ENCODE measurements around the gene CYTH1.

The CYTH1 gene

GRCh38 chr17:78777881-78778280 is 4.2 kb downstream of the CYTH1 start:
- H3K4me1 ChIP-seq (ENCODE audit: insufficient read depth, poor library complexity, severe bottlenecking), result peaks cover 17% of the 10 kb centered on the region
- no peaks in the 10 kb centered on the region for H3K27me3 ChIP-seq (ENCODE audit: insufficient read depth, poor library complexity, severe bottlenecking)
- H3K4me3 ChIP-seq (ENCODE audit: severe bottlenecking), result no peak overlapping the region
- H3K27ac ChIP-seq (ENCODE audit: poor library complexity, severe bottlenecking), result no peak overlapping the region
- H3K36me3 ChIP-seq (ENCODE audit: low read depth), result no peaks in the 10 kb centered on the region
- no peak for ATAC-seq (ENCODE audit: low read depth)
- no peaks in the 10 kb centered on the region for H3K9me3 ChIP-seq (ENCODE audit: severe bottlenecking)
- no peak for TF ChIP-seq CTCF (IDR thresholded peaks at IDR 0.05; ENCODE audit: poor library complexity, severe bottlenecking)
- no peak for DNase-seq (ENCODE audit: low spot score)

- Histone ChIP-seq H3K36me3 (ENCODE audit: low read depth) (no peaks in the 10 kb centered on the region), H3K4me1 (ENCODE audit: insufficient read depth, poor library complexity, severe bottlenecking) (peaks cover 8% of the 10 kb centered on the region), H3K9me3 (ENCODE audit: severe bottlenecking) (no peaks in the 10 kb centered on the region), H3K4me3 (ENCODE audit: severe bottlenecking) (peak overlapping the region; percentile 23), H3K27me3 (ENCODE audit: insufficient read depth, poor library complexity, severe bottlenecking) (no peaks in the 10 kb centered on the region), H3K27ac (ENCODE audit: poor library complexity, severe bottlenecking) (peak overlapping the region; percentile 23)
- ATAC-seq (ENCODE audit: low read depth) (peak; percentile 70), DNase-seq (ENCODE audit: low spot score) (no peak)
- TF ChIP-seq CTCF (IDR thresholded peaks at IDR 0.05; ENCODE audit: poor library complexity, severe bottlenecking), result no peak
These were observed 7.0 kb downstream of the CYTH1 start for GRCh38 chr17:78774956-78775571.

- peaks cover 8% of the 10 kb centered on the region for H3K4me1 ChIP-seq (ENCODE audit: insufficient read depth, poor library complexity, severe bottlenecking)
- peak; percentile 52 for ATAC-seq (ENCODE audit: low read depth)
These were observed 7.6 kb downstream of the CYTH1 start for GRCh38 chr17:78774453-78774852.

GRCh38 chr17:78771758-78772382 is 10.2 kb downstream of the CYTH1 start:
- ATAC-seq (ENCODE audit: low read depth), result no peak
- peaks cover 18% of the 10 kb centered on the region for H3K4me1 ChIP-seq (ENCODE audit: insufficient read depth, poor library complexity, severe bottlenecking)
- no peak overlapping the region for H3K27ac ChIP-seq (ENCODE audit: poor library complexity, severe bottlenecking)
- H3K36me3 ChIP-seq (ENCODE audit: low read depth), result no peaks in the 10 kb centered on the region
- no peaks in the 10 kb centered on the region for H3K27me3 ChIP-seq (ENCODE audit: insufficient read depth, poor library complexity, severe bottlenecking)
- no peak overlapping the region for H3K4me3 ChIP-seq (ENCODE audit: severe bottlenecking)
- DNase-seq (ENCODE audit: low spot score), result no peak
- no peaks in the 10 kb centered on the region for H3K9me3 ChIP-seq (ENCODE audit: severe bottlenecking)
- no peak for TF ChIP-seq CTCF (IDR thresholded peaks at IDR 0.05; ENCODE audit: poor library complexity, severe bottlenecking)

More at GRCh38 chr17:78774453-78774852, 7.6 kb downstream of the CYTH1 start:
- no peak for DNase-seq (ENCODE audit: low spot score)
- peak overlapping the region; percentile 23 for H3K27ac ChIP-seq (ENCODE audit: poor library complexity, severe bottlenecking)
- H3K27me3 ChIP-seq (ENCODE audit: insufficient read depth, poor library complexity, severe bottlenecking), result no peaks in the 10 kb centered on the region
- TF ChIP-seq CTCF (IDR thresholded peaks at IDR 0.05; ENCODE audit: poor library complexity, severe bottlenecking), result no peak
- no peak overlapping the region for H3K4me3 ChIP-seq (ENCODE audit: severe bottlenecking)
- H3K9me3 ChIP-seq (ENCODE audit: severe bottlenecking), result no peaks in the 10 kb centered on the region
- H3K36me3 ChIP-seq (ENCODE audit: low read depth), result no peaks in the 10 kb centered on the region

GRCh38 chr17:78769196-78769773 is 12.8 kb downstream of the CYTH1 start:
- DNase-seq (ENCODE audit: low spot score) (no peak), ATAC-seq (ENCODE audit: low read depth) (no peak)
- Histone ChIP-seq H3K27ac (ENCODE audit: poor library complexity, severe bottlenecking) (no peak overlapping the region), H3K27me3 (ENCODE audit: insufficient read depth, poor library complexity, severe bottlenecking) (no peaks in the 10 kb centered on the region), H3K9me3 (ENCODE audit: severe bottlenecking) (no peaks in the 10 kb centered on the region), H3K4me3 (ENCODE audit: severe bottlenecking) (no peak overlapping the region), H3K36me3 (ENCODE audit: low read depth) (no peaks in the 10 kb centered on the region), H3K4me1 (ENCODE audit: insufficient read depth, poor library complexity, severe bottlenecking) (peaks cover 19% of the 10 kb centered on the region)
- TF ChIP-seq CTCF (IDR thresholded peaks at IDR 0.05; ENCODE audit: poor library complexity, severe bottlenecking), result no peak

All from RWPE2 (cell line).